HepG2 (cell line): ENCODE measurements around the gene FCN3. TPM values are rescaled to one million over a fixed set of nuclear protein-coding genes. Genes with fewer than 3 reads are reported as not detected.

Source experiments
- CREBL2 ChIP-seq: sonication (generic); formaldehyde crosslinking; IDR thresholded peaks from 2 replicates; pipeline ENCODE4 v1.8.1; 2023; ENCODE audit warnings: missing genetic modification reagents, mild to moderate bottlenecking, borderline replicate concordance
- FOXO1 ChIP-seq: sonication (generic); formaldehyde crosslinking; IDR thresholded peaks from 2 replicates; pipeline ENCODE4 v1.4.0; 2020; ENCODE audit warnings: missing genetic modification reagents
- GATA4 ChIP-seq: sonication (generic); IDR thresholded peaks from 2 replicates; pipeline ENCODE4 v1.6.1; 2016; ENCODE audit warnings: antibody characterized with exemption, low read depth, borderline replicate concordance
- GLI4 ChIP-seq: sonication (generic); formaldehyde crosslinking; IDR thresholded peaks from 2 replicates; pipeline ENCODE4 v1.5.1; 2020; ENCODE audit warnings: missing genetic modification reagents, mild to moderate bottlenecking, moderate library complexity, borderline replicate concordance
- NONO ChIP-seq, 2 experiments: fragments of 450-650 bp in 1 of 2; sonication (generic) in 1 of 2; formaldehyde crosslinking in 1 of 2; IDR thresholded peaks in 1 of 2; conservative IDR thresholded peaks in 1 of 2; 2 replicates each; pipeline versions ENCODE4 v1.6.1 to v1.8.0; 2017 to 2022; ENCODE audit warnings: mild to moderate bottlenecking in 1 of 2, missing genetic modification reagents in 1 of 2, moderate library complexity in 1 of 2
- NR0B2 ChIP-seq: sonication (generic); formaldehyde crosslinking; IDR thresholded peaks from 2 replicates; pipeline ENCODE4 v1.4.0; 2020; ENCODE audit warnings: mild to moderate bottlenecking, missing genetic modification reagents
- ONECUT2 ChIP-seq: sonication (generic); formaldehyde crosslinking; IDR thresholded peaks from 2 replicates; pipeline ENCODE4 v1.4.0; 2020; ENCODE audit warnings: missing genetic modification reagents
- PRMT3 ChIP-seq: sonication (generic); formaldehyde crosslinking; IDR thresholded peaks from 2 replicates; pipeline ENCODE4 v1.8.1; 2022; ENCODE audit warnings: low read depth, mild to moderate bottlenecking, moderate library complexity, missing genetic modification reagents, borderline replicate concordance
- RARG ChIP-seq: sonication (generic); formaldehyde crosslinking; IDR thresholded peaks from 2 replicates; pipeline ENCODE4 v1.4.0; 2020; ENCODE audit warnings: low read depth, mild to moderate bottlenecking, missing genetic modification reagents
- RBM39 ChIP-seq: fragments of 200-400 bp; formaldehyde crosslinking; IDR thresholded peaks from one replicate; pipeline ENCODE4 v1.6.1; 2018; ENCODE audit warnings: antibody characterized with exemption, mild to moderate bottlenecking, low read depth, low read length; ENCODE audit not compliant: poor library complexity, severe bottlenecking
- TCF7 ChIP-seq: sonication (generic); IDR thresholded peaks from 2 replicates; pipeline ENCODE4 v1.6.1; 2016; ENCODE audit warnings: antibody characterized with exemption, low read depth
- TIGD3 ChIP-seq: sonication (generic); formaldehyde crosslinking; IDR thresholded peaks from 2 replicates; pipeline ENCODE4 v1.5.1; 2020; ENCODE audit warnings: mild to moderate bottlenecking, missing genetic modification reagents, borderline replicate concordance
- ZBED4 ChIP-seq: sonication (generic); formaldehyde crosslinking; IDR thresholded peaks from 2 replicates; pipeline ENCODE4 v1.4.0; 2020; ENCODE audit warnings: missing genetic modification reagents, borderline replicate concordance
- ZBTB26 ChIP-seq: IDR thresholded peaks from 2 replicates; pipeline ENCODE4 v1.6.1; 2016; ENCODE audit warnings: missing compliant biosample characterization, missing genetic modification reagents, borderline replicate concordance
- ZNF121 ChIP-seq: sonication (generic); formaldehyde crosslinking; IDR thresholded peaks from 2 replicates; pipeline ENCODE4 v1.5.0; 2020; ENCODE audit warnings: mild to moderate bottlenecking, missing genetic modification reagents
- ZNF260 ChIP-seq: sonication (generic); formaldehyde crosslinking; IDR thresholded peaks from 2 replicates; pipeline ENCODE4 v1.4.0; 2020; ENCODE audit warnings: missing genetic modification reagents, low read depth, mild to moderate bottlenecking, borderline replicate concordance
- ZNF451 ChIP-seq: sonication (generic); formaldehyde crosslinking; IDR thresholded peaks from 2 replicates; pipeline ENCODE4 v1.5.0; 2020; ENCODE audit warnings: mild to moderate bottlenecking, missing genetic modification reagents
- ZNF720 ChIP-seq: sonication (generic); formaldehyde crosslinking; IDR thresholded peaks from 2 replicates; pipeline ENCODE4 v1.4.0; 2020; ENCODE audit warnings: missing genetic modification reagents
- ZSCAN12 ChIP-seq: sonication (generic); formaldehyde crosslinking; IDR thresholded peaks from 2 replicates; pipeline ENCODE4 v1.9.0; 2021; ENCODE audit warnings: mild to moderate bottlenecking, missing genetic modification reagents
- polyA plus RNA-seq, 8 experiments: library from polyadenylated mRNA; depleted of rRNA in 3 of 8; stranded (reverse) in 7 of 8; unstranded in 1 of 8; fragments of >200 nt; fragmentation: Illumina TruSeq in 4 of 8; extraction: Trizol in 4 of 8; gene quantifications; 2 replicates each; pipeline versions ENCODE4 v1.2.1 to v1.2.3, GENCODE V29; 2011 to 2016; ENCODE audit warnings: low read depth in 4 of 8, missing spikeins in 1 of 8, mixed read lengths in 1 of 8; ENCODE audit not compliant: insufficient read depth in 1 of 8
- total RNA-seq, 5 experiments: library from RNA; depleted of rRNA; stranded (reverse); fragments of >200 nt; fragmentation: Illumina TruSeq; extraction: Trizol; gene quantifications; 2 replicates each; pipeline ENCODE4 v1.2.3, GENCODE V29; 2016; ENCODE audit warnings: low read depth in 1 of 5

The FCN3 gene
- total and polyA plus RNA-seq, 2 of the 13 experiments (the other 11 are each of a cell fraction or from before 2014, with no cell fraction given): not detected

- TF ChIP-seq ZBTB26 (CRISPR knock-in tag) (no peak), ZNF260 (CRISPR knock-in tag) (no peak), ZNF720 (CRISPR knock-in tag) (no peak), PRMT3 (CRISPR knock-in tag) (no peak), NONO (IDR thresholded peaks at IDR 0.05) (no peak), NONO (CRISPR knock-in tag; conservative IDR thresholded peaks at IDR 0.05) (no peak), TIGD3 (CRISPR knock-in tag) (no peak; the same call in 1 of the 2 replicates), TCF7 (no peak), RBM39 (no peak), ZSCAN12 (no peak), FOXO1 (CRISPR knock-in tag) (peak; percentile 21; the same call in 1 of the 2 replicates), GATA4 (no peak), NR0B2 (CRISPR knock-in tag) (no peak), CREBL2 (no peak), ZNF451 (CRISPR knock-in tag) (no peak), ZNF121 (CRISPR knock-in tag) (no peak), ONECUT2 (no peak), GLI4 (CRISPR knock-in tag) (no peak), RARG (CRISPR knock-in tag) (no peak), ZBED4 (no peak)
Measured at GRCh38 chr1:27341525-27342252, 32.9 kb downstream of the FCN3 start, which contains the start of gene SYTL1 (continued).
